ENCODE measurements around the gene UGT2B11.
"Not testable (repeated sequence)": the region's sequence is repeated elsewhere in the genome, so short reads cannot be mapped to it uniquely, and the experiment has no call there.

UGT2B11 gene

GRCh38 chr4:69169171-69169570 lies 45.4 kb downstream of the UGT2B11 start:
- not testable (repeated sequence) for DNase-seq

- no peak for DNase-seq
Measured at GRCh38 chr4:69167300-69167699, 47.2 kb downstream of the UGT2B11 start.

- not testable (repeated sequence) for DNase-seq
Measured at GRCh38 chr4:69166376-69166775, 48.2 kb downstream of the UGT2B11 start.

GRCh38 chr4:69165707-69166106 lies 48.8 kb downstream of the UGT2B11 start:
- DNase-seq = not testable (repeated sequence)

- no peak for DNase-seq
Measured at GRCh38 chr4:69156913-69157312, 57.6 kb downstream of the UGT2B11 start.

- DNase-seq = no peak
Measured at GRCh38 chr4:69154021-69154420, 60.5 kb downstream of the UGT2B11 start.

All from fibroblast of skin of abdomen (primary cell).